ENCODE measurements around the gene FBXO17.
"Not testable (repeated sequence)": the region's sequence is repeated elsewhere in the genome, so short reads cannot be mapped to it uniquely, and the experiment has no call there.

FBXO17 gene

DNA sequence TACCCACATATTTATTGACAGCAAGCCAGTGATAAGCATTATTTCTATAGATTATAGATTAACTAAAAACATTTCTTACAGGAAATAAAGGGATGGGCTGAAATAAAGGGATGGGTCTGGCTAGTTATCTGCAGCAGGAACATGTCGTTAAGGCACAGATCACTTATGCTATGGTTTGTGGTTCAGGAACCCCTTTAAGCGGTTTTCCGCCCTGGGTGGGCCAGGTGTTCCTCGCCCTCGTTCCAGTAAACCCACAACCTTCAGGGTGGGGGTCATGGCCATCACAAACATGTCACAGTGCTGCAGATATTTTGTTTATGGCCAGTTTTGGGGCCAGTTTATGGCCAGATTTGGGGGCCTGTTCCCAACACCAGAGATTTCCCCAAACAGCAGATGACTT, 34.1 kb downstream of the FBXO17 start:
- DNase-seq = not testable (repeated sequence)

DNA sequence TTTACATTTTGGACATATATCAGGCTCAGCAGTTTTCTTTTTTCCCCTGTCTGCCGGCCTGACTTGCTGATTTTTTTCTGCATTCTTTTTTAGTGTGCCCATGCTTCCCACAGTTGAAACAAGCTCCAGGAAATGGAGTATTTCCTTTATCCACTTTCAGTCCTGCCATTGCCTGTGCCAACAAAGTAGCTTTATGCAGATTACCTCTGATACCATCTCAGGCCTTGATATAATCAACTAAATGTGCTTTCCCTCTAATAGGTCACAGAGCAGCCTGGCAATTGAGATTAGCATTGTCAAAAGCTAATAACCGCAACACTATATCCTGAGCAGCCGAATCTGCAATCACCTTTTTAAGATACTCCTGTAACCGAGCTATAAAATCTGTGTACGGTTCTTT, 35.6 kb downstream of the FBXO17 start:
- DNase-seq = no peak

DNA sequence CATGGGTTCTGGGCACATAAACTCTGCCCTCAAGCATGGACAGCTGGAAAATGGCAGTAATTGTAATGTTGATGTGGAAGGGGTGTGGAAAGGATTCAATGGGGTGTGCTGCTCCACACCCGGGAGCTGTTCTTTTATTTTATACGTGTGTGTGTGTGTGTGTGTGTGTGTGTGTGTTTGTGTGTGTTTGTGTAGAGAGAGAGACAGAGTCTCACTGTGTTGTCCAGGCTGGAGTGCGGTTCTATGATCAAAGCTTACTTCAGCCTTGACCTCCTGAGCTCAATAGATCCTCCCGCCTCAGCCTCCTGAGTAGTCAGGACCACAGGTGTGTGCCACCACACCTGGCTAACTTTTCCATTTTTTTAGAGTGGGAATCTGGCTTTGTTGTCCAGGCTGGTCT, 42.0 kb downstream of the FBXO17 start:
- DNase-seq = no peak

DNA sequence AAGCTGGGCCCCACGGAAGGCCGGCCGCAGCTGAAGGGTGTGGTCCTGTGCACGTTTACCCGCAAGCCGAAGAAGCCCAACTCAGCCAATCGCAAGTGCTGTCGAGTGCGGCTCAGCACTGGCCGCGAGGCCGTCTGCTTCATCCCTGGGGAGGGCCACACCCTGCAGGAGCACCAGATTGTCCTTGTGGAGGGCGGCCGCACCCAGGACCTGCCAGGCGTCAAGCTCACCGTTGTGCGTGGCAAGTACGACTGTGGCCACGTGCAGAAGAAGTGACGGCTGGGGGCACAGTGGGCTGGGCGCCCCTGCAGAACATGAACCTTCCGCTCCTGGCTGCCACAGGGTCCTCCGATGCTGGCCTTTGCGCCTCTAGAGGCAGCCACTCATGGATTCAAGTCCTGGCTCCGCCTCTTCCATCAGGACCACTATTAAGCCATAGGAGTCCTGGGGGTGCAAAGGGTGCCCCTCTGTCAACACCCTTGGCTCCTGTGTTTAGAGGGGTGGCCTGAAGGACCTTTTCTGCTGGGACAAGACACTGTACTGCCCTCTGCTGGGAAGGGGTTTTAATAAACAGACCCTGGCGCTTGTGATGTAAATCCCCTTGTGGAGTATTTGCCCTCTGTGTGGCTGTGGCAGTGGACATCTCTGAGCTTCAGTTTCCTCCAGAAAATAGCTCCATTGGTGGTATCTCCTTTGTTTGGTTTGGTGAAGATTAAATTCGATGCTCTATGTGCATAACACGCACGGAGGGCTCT, 42.9 kb downstream of the FBXO17 start:
- no peak for DNase-seq

DNA sequence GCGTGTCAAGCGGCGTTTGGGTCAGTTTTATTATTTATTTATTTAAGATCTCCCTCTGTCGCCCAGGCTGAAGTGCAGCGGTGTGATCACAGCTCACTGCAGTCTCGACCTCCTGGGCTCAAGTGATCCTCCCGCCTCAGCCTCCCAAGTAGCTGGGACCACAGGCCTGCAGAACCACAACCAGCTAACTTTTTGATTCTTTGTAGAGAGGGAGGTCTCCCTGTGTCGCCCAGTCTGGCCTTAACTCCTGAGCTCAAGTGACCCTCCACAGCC, 44.1 kb downstream of the FBXO17 start:
- DNase-seq = no peak

DNA sequence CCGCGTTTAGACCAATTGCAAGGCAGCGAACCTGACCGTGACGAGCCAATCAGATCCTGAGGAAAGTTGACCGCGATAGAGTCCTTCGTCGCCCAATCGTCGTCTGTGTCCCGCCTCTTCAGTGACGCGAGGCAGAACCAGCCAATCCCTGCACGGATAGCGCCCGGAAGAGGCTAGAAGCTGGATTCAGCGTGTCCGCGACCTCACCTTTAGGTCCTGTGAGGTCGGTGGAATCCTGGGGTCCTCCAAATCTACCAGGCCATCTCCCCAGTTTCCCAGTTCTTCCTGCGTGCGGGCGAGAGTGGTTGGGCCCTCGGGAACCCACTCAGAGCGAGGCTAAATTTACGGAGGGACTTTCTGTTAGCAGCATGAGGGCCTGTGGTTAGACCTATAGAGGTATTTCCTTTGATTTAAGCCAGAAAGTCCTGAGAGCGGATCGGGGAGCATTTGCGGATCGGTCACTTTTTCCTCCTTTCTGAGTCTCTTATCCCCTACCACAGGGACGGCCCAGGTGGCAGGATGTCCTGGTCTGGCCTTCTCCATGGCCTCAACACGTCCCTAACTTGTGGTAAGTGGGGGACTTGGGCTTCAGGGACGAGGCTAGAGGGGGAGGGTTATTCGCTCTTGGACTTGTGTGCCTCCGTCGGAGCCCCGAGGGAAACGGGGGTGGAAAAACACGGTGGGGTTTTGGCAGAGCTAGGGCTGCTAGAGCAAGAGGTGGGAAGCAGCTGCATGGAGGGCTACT, 44.6 kb downstream of the FBXO17 start, which contains the start of gene MRPS12:
Gene MRPS12, plus strand, starts transcription at position 169 of the 745 bp plus-strand sequence. Its CDS starts 351 bp downstream, at position 520.
- peak; percentile 96 for DNase-seq

DNA sequence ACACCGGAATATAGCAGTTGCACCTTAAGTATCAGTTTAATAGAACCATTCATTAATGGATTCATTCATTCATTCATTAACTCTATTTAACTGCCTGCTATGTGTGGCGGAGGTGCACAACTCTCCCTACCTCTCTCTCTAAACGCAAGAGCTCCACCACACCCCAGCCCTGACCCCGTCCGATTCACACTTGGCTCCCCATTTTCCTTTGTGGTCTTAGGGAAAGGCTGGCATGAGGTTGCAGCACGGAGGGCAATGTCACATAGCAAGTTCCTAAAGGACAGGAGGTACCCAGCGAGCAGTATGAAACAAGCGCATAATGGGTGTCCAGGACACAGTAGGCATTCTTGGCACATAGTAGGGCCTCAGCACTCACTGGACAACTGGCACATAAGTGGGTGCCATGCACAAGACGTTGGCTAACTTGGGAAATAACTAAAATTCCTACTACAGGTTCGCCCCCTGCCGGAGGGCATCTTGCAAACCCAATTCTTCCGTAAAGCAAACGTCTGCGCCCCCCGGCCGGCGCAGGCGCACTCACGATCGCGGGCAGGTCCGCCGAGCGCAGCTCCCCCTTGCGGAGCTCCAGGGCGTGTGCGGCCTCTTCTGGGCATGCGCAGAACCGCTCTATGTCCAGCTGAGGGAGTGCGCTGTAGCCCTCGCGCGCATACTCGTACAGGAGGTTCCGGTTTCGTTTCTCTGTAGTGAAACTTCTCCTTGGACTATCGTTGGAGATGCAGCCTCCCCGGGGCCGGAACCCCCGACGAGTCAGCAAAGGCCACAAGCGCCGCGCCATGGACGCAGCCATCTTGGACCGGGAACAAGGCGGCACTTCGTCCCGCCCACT, 45.4 kb downstream of the FBXO17 start, which contains the start of gene SARS2:
Gene SARS2, minus strand, starts transcription at position 835 of the 847 bp plus-strand sequence. Its CDS starts 27 bp downstream, at position 808.
- DNase-seq = peak; percentile 92

DNA sequence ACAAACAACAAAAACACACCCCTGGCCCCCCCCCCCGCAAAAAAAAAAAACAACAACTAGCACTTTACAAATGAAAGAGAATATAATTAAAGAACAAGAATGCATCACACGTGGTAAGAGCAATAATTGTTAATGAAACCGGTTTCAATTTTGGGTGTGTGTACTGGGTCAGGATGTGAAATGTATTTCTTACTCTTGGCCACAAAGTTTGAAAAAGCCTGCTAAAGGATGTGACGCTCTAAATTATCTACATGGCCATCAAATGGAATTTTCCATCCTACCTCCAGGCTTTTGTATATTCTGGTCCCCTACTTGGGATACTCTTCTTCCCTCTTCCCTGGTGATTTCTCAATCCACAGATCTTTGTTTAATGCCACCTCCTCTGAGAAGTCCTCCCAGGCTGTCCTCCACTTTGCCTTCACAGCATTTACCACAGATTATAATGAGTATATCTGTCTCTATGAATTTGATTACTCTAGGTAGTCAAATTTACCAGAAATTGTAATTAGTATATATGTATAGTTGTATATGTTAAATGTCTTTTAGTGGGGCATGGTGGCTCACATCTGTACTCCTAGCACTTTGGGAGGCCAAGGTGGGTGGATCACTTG, 47.0 kb downstream of the FBXO17 start:
- DNase-seq = no peak

DNA sequence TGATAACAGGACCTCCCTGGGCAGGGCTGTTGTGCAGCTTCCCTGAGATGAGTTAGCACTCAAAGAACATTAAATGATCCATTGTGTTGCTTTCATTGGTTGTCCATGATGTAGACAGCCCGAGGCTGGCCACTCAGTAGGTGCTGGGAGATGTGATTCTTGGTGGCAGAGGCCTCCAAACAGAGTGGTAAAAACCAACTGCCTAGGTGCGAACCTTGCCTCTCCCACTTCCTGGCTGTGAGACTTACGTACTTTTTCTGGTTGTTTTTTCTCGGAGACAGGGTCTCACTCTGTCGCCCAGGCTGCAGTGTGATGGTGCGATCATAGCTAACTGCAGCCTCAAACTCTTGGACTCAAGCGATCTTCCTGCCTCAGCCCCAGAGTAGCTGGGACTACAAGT, 51.2 kb downstream of the FBXO17 start:
- DNase-seq = no peak

DNA sequence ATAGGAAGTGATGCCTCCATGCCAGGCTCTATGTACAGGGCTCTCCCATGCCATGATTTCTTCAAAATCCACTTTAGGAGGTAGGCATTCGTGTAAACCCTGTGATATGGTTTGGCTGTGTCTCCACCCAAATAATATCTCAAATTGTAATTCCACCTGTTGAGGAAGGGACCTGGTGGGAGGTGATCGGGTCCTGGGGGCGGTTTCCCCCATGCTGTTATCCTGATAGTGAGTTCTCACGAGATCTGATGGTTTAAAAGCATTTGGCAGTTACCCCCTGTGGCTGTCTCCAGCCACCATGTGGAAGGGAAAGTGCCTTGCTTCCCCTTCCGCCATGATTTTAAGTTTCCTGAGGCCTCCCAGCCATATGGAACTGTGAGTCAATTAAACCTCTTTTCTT, 53.1 kb downstream of the FBXO17 start:
- no peak for DNase-seq

DNA sequence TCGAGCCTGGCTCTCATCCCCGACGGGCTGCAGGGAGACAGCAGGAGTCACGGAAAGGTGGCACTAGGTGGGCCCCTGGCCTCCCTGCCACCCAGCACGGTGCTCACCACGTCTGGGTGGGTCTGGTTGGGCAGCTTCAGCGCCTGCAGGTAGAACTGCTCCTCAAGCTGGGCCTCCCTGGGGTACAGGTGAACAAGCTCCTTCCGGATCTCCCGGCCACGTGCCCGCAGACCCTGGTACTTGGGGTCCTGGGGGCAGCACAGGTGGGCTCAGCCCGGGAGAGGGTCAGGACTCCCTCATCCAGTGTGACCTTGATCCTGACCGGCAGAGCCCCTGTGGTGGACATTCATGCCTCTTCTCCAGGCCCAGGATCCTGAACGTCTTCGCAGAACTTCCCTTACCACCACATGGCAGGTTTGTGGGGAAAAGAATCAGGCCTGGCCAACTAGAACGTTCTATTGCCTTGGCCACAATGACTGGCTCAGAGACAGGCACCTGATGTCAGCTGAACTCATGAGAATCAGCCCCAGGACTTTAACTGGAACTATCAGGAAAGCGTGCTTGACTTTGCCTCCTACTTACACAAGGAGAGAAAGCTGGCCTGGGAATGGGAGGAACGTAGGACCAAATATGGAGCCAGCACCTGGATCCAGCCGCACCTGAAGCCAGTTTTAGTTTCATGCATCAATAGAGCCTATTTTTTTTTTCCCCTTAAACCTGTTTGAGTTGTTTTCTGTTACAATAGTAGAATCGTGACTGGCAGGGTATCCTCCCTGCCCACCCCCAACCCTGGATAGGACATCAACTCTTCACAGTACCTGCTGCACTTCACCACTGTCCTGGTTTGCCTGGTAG, 53.9 kb downstream of the FBXO17 start:
- DNase-seq = no peak

DNA sequence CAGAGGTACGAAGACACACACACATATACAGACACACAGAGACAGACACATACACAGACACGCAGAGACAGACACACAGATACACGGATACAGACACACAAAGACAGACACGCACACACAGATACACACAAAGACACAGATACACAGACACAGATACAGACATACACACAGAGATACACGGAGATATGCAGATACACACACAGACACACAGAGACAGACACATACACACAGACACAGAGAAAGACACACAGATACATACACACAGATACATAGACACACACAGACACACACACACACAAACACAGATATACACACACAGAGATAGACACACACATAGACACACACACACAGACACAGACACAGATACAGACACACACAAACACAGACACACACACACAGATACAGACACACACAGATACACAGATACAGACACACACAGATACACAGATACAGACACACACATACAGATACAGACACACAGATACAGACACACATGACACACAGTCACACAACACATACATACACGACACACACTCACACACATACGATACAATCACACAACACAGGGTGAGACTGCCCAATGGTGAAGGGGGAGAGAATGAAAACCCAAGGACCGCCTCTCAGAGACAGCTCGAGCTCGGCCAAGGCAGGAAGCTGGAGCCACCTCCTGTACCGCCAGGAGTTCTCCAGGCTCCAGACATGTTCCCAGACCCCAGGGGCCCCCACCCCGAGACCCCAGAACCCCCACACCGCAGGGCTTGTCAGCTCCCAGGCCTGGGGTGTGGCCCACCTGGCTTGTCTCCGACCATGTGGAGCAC, 54.7 kb downstream of the FBXO17 start:
- DNase-seq = no peak

DNA sequence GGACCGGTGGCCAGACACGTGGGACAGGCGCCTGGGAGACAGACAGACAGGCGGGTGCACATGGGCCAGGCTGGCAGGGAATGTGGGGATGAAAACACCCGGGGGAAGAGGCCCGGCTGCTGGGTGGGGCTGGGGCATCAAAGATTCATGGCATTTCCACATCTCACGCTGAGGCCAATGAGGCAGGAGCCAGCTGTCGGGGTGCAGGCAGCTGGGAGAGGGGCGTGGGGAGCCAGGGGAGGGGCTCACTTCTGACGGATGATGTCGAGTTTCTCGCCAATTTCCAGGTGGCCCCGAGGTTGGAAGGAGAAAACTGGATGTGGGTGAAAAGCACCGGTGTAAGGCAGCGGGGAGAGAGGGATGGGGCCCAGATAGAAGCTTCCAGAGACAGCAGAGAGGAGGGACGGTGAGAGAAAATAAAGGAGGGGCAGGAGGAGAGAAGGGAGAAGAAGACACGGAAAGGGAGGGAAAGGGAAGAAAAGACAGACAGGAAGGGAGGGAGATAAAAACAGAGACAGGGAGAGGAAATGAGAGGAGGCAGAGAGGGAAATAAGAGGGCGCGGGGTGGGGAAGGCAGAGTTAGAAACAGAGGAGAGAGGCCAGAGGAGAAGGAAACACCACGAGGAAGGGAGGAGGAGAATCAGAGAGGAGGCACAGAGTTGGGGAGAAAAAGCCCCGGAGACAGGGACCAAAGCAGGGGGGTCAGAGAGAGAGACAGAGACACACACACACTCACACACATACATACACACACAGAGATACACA, 55.5 kb downstream of the FBXO17 start:
- no peak for DNase-seq

DNA sequence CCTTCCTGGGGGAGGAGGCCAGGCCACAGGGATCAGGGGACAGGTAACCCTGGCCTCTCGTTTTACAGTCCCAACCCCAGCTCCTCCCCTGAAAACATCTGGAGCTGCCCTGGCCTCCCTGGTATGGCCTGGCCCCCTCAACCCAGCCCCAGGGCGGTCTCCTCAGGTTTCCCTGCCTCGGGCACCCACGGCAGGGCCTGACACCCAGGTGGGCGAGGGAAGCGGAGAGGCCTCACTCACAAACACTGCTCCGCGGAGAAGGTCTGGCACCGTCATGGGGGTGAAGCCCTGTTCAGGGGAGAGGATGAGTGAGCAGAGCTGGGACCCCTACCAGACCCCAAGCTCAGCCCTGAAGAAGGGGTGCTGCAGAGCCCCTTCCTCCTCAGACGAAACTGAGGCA, 57.0 kb downstream of the FBXO17 start:
- no peak for DNase-seq

DNA sequence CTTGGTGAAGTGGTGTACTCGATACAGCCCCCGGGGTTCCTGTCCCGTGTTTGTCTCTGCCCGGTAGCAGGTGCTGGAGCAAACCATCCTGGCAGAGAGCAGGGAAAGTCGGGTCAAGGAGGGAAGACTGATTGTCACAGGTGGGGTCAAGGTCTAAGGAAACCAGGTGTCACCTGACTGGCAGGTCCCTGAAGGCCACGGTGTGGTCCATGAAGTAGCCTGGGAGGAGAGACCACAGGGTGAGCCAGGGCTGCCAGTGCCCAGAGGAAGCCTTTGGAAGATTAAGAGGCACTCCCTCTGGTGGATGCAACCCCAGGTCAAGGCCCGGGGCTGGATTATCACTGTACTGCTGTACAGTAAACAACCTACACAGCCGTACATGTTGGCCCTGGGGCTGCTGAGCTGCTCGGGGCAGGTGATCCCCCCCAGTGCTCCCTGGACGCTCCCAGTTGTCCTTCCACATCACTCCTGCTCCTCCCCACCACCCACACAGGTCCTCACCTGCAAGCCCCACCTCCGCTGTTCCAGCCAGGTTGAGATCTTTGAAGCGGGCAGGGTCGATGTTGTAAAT, 57.5 kb downstream of the FBXO17 start:
- DNase-seq = no peak

DNA sequence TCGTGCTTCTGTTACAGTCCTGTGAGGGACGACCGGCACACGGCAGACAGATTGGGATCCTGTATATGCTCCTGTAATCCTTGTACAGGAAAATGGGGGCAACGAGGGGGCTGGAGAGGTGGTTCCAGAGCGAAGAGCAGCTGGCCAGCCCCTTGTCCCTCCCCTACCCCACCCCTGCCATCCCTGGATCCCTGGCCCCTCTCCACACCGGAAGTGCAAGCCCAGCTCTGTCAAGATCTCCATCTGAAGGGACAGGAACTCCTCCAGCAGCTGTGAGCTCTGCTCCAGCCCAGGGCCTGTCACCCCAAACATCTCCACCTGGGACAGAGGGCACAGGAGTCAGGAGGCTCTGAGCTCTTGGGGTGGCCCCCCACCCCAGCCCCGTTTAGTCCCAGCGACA, 58.0 kb downstream of the FBXO17 start:
- DNase-seq = no peak

DNA sequence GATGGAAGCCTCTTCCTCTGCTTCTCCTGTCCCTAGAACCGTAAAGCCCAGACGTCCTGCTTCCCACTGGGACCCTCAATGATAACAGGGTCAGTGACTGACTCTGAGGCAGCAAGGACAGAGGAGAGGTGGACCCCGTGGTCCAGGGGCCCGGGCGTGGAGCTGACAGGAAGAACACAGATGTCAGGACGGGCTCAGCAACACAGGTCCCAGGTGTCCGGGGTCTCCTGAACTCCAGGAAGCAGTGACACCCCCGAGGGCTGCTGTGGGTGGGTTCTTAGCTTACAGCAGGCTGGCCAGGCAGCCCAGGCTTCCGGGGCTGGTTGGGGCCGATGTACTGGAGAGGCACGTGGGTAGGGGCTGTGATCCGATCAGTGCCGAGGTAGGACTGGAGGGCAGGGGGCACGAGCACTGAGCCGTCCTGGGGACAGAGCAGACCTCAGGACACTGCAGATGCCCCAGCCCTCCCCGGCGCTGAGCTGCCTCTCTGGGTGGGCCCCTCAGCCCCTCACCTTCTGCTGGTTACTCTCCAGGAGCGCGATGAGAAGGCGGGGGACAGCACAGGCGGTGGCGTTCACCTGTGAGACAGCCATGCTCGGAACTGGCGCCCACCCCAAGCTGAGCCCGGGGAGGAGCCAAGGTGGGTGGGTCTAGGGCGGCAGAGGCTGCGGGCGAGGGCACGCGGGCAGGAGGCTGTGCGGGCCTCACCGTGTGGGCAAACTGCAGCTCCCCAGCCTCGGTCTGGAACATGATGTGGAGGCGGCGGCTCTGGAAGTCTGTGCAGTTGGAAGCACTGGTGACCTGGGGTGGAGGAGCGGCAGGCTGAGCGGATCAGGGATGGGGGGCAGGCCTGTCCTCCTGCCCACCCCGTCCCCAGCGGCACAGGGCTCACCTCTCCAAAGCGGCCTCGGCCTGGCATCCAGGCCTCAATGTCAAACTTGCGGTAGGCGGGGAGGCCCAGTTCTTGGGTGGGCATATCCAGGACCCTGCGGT, 59.9 kb downstream of the FBXO17 start:
- no peak for DNase-seq

DNA sequence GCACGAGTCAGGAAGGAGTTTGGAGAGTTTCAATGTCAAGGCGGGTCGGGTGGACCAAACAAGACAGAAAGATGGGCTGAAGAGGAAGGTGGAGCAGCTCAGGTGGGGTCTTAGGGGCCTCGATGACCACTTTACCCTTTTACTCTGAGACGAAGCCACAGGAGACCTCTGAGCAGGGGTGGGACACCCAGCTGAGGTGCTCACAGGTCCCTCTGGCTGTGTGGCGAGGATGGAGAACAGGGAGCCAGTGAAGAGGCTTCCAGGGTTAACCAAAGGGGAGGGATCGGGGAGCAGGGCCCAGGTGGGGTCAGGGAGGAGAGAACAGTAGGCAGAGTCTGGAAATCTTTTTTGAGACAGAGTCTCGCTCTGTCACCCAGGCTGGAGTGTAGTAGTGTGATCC, 61.6 kb downstream of the FBXO17 start:
- no peak for DNase-seq
